ENCODE data around the gene KCNRG. TPM values are rescaled to one million over a fixed set of nuclear protein-coding genes. Genes with fewer than 3 reads are reported as not detected.

Gene KCNRG
- total RNA-seq, 1 experiment from 2014 or later = 1.1 TPM

- ATAC-seq (no peak), DNase-seq (ENCODE audit: low spot score) (no peak)
- Mint-ChIP-seq H3K4me3 (peak overlapping the region; percentile 66), H3K36me3 (peaks cover 4% of the 10 kb centered on the region), H3K27ac (no peak overlapping the region; the same call in 1 of the 2 replicates), H3K4me1 (peaks cover 33% of the 10 kb centered on the region), H3K9me3 (no peaks in the 10 kb centered on the region), H3K27me3 (ENCODE audit: low read depth) (no peaks in the 10 kb centered on the region)
- POLR2A ChIA-PET = interaction anchor here (3.9 kb wide), 1 partner anchor 85 kb away, joined by 52 read pairs; no protein-coding TSS in a partner anchor
- TF ChIP-seq JUN (CRISPR knock-in tag; IDR thresholded peaks at IDR 0.05) = no peak
- TF ChIP-seq ATF3 (CRISPR knock-in tag; conservative IDR thresholded peaks at IDR 0.05) = no peak
- no peak for TF ChIP-seq ZNF423 (CRISPR knock-in tag; IDR thresholded peaks at IDR 0.05)
- no peak for TF ChIP-seq ATF2 (CRISPR knock-in tag; IDR thresholded peaks at IDR 0.05; ENCODE audit: borderline replicate concordance, low read depth)
- no peak for TF ChIP-seq TEAD1 (CRISPR knock-in tag; IDR thresholded peaks at IDR 0.05)
- TF ChIP-seq JAZF1 (CRISPR knock-in tag; IDR thresholded peaks at IDR 0.05) = no peak
- no peak for TF ChIP-seq RORB (CRISPR knock-in tag; IDR thresholded peaks at IDR 0.05)
- CTCF ChIA-PET = interaction anchor here (3.3 kb wide), 1 partner anchor 85 kb away, joined by 41 read pairs; no protein-coding TSS in a partner anchor
Measured at GRCh38 chr13:49995625-49996101, 19.6 kb upstream of the KCNRG start.

GRCh38 chr13:49996161-49996915 is 18.9 kb upstream of the KCNRG start:
- DNase-seq (ENCODE audit: low spot score) (peak; percentile 92), ATAC-seq (peak; percentile 56)
- ChIA-PET CTCF (interaction anchor here (0.6 to 3.4 kb wide), 22 partner anchors 18 to 1075 kb away, joined by 3 to 49 read pairs (median 7); partner anchors contain the start of genes KCNRG and SPRYD7), POLR2A (interaction anchor here (1.5 to 3.9 kb wide), 6 partner anchors 18 to 305 kb away, joined by 5 to 52 read pairs (median 7); partner anchors contain the start of genes EBPL, KCNRG and SPRYD7)
- H3K27ac Mint-ChIP-seq = no peak overlapping the region
- peak overlapping the region; percentile 66 for H3K4me3 Mint-ChIP-seq
- peaks cover 33% of the 10 kb centered on the region for H3K4me1 Mint-ChIP-seq
- peaks cover 4% of the 10 kb centered on the region for H3K36me3 Mint-ChIP-seq
- no peaks in the 10 kb centered on the region for H3K9me3 Mint-ChIP-seq
- H3K27me3 Mint-ChIP-seq (ENCODE audit: low read depth) = no peaks in the 10 kb centered on the region
- TF ChIP-seq AFF4 (CRISPR knock-in tag; IDR thresholded peaks at IDR 0.05; ENCODE audit: borderline replicate concordance) (peak; percentile 19; the same call in 1 of the 2 replicates), MAX (CRISPR knock-in tag; IDR thresholded peaks at IDR 0.05) (peak; percentile 14; the same call in 1 of the 2 replicates), SOX15 (CRISPR knock-in tag; IDR thresholded peaks at IDR 0.05) (no peak), SP1 (CRISPR knock-in tag; conservative IDR thresholded peaks at IDR 0.05) (0 out of 2 replicates have a peak, but pooled peaks have one; percentile 50), ZNF532 (CRISPR knock-in tag; IDR thresholded peaks at IDR 0.05; ENCODE audit: borderline replicate concordance) (no peak), ELF4 (CRISPR knock-in tag; IDR thresholded peaks at IDR 0.05; ENCODE audit: low read depth) (no peak), FOXP4 (CRISPR knock-in tag; IDR thresholded peaks at IDR 0.05) (0 out of 2 replicates have a peak, but pooled peaks have one; percentile 65), GABPB1 (CRISPR knock-in tag; IDR thresholded peaks at IDR 0.05) (0 out of 2 replicates have a peak, but pooled peaks have one; percentile 9), STAT6 (CRISPR knock-in tag; conservative IDR thresholded peaks at IDR 0.05; ENCODE audit: low read depth) (no peak), ZNF121 (CRISPR knock-in tag; IDR thresholded peaks at IDR 0.05) (no peak), CBFB (CRISPR knock-in tag; IDR thresholded peaks at IDR 0.05; ENCODE audit: low read depth) (peak; percentile 5; the same call in 1 of the 2 replicates)

Data from WTC11 (cell line).